Measurements from ENCODE around the gene ELAC2.
"Not testable (repeated sequence)": the region's sequence is repeated elsewhere in the genome, so short reads cannot be mapped to it uniquely, and the experiment has no call there.

ELAC2 gene

DNA sequence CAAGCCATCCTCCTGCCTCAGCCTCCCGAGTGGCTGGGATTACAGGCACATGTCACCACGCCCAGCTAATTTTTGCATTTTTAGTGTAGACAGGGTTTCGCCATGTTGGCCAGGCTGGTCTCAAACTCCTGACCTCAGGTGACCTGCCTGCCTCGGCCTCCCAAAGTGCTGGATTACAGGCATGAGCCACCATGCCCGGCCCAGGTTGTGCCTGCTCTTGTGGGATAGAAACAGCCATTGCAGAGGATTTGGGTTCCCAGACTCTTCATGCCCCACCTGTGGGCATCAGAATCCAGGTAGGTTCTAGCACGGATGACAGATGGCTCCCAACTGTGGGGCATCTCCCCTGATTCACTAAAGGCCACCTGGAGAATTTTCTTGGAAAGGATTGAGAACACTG lies 39.0 kb downstream of the ELAC2 start:
- H3K9ac ChIP-seq (ENCODE audit: low read depth, low read length, poor library complexity); H2BK5ac ChIP-seq (ENCODE audit: low read length); H2BK12ac ChIP-seq (ENCODE audit: low read length); H2BK15ac ChIP-seq (ENCODE audit: low read length); H3K4me1 ChIP-seq (ENCODE audit: control insufficient read depth in 2 of 2, insufficient read depth in 1 of 2, low read depth in 1 of 2, low read length in 2 of 2); H3K4ac ChIP-seq (ENCODE audit: low read length); H2AFZ ChIP-seq (ENCODE audit: low read length); H2AK5ac ChIP-seq (ENCODE audit: low read depth, low read length); H4K91ac ChIP-seq (ENCODE audit: low read depth, low read length, poor library complexity); H3K9me3 ChIP-seq (replicated peaks in 1 of 2; ENCODE audit: control insufficient read depth in 2 of 2, insufficient read depth in 1 of 2, low read depth in 1 of 2, low read length in 2 of 2); H3K27ac ChIP-seq (replicated peaks; ENCODE audit: low read length); H3K23ac ChIP-seq (ENCODE audit: low read depth, low read length, poor library complexity); H3K79me1 ChIP-seq (ENCODE audit: low read depth, low read length); DNase-seq (ENCODE audit: low spot score); H3K14ac ChIP-seq (ENCODE audit: low read length); H4K8ac ChIP-seq (ENCODE audit: low read depth, low read length); H2BK120ac ChIP-seq (ENCODE audit: low read depth, low read length); H3K4me3 ChIP-seq (ENCODE audit: low read length in 2 of 2); H3K18ac ChIP-seq (ENCODE audit: low read length); H3K36me3 ChIP-seq (replicated peaks in 1 of 2; ENCODE audit: control insufficient read depth in 2 of 2, insufficient read depth in 2 of 2, low read length in 2 of 2); H3K4me2 ChIP-seq (ENCODE audit: insufficient read depth, low read length, poor library complexity, severe bottlenecking): not testable (repeated sequence)
- WGBS, 2 donors (ENCODE audit: extremely low coverage in 2 of 2, insufficient read length in 2 of 2, insufficient replicate concordance in 1 of 2), result no CpG with 5 or more reads among the region's 6 CpGs
- H3K27me3 ChIP-seq (ENCODE audit: control insufficient read depth in 3 of 3, insufficient read depth in 3 of 3, low read depth in 1 of 3, low read length in 3 of 3), result peaks cover 0 to 10% (median 6%) of the 10 kb centered on the region in 3 experiments

- Histone ChIP-seq H2BK15ac (ENCODE audit: low read length) (no peak overlapping the region), H2AFZ (ENCODE audit: low read length) (no peak overlapping the region), H3K14ac (ENCODE audit: low read length) (no peak overlapping the region), H2AK5ac (ENCODE audit: low read depth, low read length) (no peak overlapping the region), H3K23ac (ENCODE audit: low read depth, low read length, poor library complexity) (no peak overlapping the region), H4K8ac (ENCODE audit: low read depth, low read length) (no peak overlapping the region), H3K79me1 (ENCODE audit: low read depth, low read length) (peaks cover 3% of the 10 kb centered on the region), H3K4me3 (ENCODE audit: low read length in 2 of 2) (no peak overlapping the region), H2BK12ac (ENCODE audit: low read length) (no peak overlapping the region), H4K91ac (ENCODE audit: low read depth, low read length, poor library complexity) (no peak overlapping the region), H3K4me1 (ENCODE audit: control insufficient read depth in 2 of 2, insufficient read depth in 1 of 2, low read depth in 1 of 2, low read length in 2 of 2) (peaks cover 3 to 9% of the 10 kb centered on the region in 2 donors), H3K36me3 (replicated peaks in 1 of 2; ENCODE audit: control insufficient read depth in 2 of 2, insufficient read depth in 2 of 2, low read length in 2 of 2) (no peaks in the 10 kb centered on the region), H3K9me3 (replicated peaks in 1 of 2; ENCODE audit: control insufficient read depth in 2 of 2, insufficient read depth in 1 of 2, low read depth in 1 of 2, low read length in 2 of 2) (no peaks in the 10 kb centered on the region), H3K18ac (ENCODE audit: low read length) (no peak overlapping the region), H2BK120ac (ENCODE audit: low read depth, low read length) (no peak overlapping the region), H3K27me3 (ENCODE audit: control insufficient read depth in 3 of 3, insufficient read depth in 3 of 3, low read depth in 1 of 3, low read length in 3 of 3) (peaks cover 0 to 20% (median 11%) of the 10 kb centered on the region in 3 experiments), H3K27ac (replicated peaks; ENCODE audit: low read length) (no peak overlapping the region), H2BK5ac (ENCODE audit: low read length) (no peak overlapping the region), H3K4ac (ENCODE audit: low read length) (no peak overlapping the region), H3K4me2 (ENCODE audit: insufficient read depth, low read length, poor library complexity, severe bottlenecking) (no peak overlapping the region), H3K9ac (ENCODE audit: low read depth, low read length, poor library complexity) (no peak overlapping the region)
- no CpG with 5 or more reads among the region's 13 CpGs for WGBS, 2 donors (ENCODE audit: extremely low coverage in 2 of 2, insufficient read length in 2 of 2, insufficient replicate concordance in 1 of 2)
- DNase-seq (ENCODE audit: low spot score), result no peak
These were observed 40.6 kb downstream of the ELAC2 start for GRCh38 chr17:12977008-12977751.

DNA sequence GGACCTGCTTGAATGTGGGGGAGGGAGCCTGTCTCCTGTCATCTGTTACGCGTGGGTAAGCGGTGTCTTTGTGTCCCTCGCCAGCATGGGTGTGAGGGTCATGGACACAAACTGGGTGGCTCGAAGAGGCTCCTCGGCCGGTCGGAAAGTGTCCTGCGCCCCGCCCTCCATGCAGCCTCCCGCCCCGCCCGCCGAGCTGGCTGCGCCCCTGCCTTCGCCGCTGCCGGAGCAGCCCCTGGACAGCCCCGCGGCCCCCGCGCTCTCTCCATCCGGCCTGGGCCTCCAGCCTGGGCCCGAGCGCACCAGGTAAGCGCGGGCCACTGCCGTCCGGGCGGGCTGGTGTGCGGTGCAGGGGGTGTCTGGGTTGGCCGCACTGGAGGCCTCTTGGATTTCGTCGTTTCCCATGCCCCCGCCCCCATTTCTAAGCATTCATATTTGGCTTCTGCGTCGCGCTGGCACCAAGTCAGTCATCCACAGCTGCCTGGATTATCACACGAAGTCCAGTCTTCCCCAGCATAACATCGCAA lies 43.8 kb downstream of the ELAC2 start:
- peak overlapping the region; percentile 84 for H3K14ac ChIP-seq (ENCODE audit: low read length)
- peaks cover 0 to 30% (median 13%) of the 10 kb centered on the region in 3 experiments for H3K27me3 ChIP-seq (ENCODE audit: control insufficient read depth in 3 of 3, insufficient read depth in 3 of 3, low read depth in 1 of 3, low read length in 3 of 3)
- H2BK15ac ChIP-seq (ENCODE audit: low read length), result no peak overlapping the region
- no CpG with 5 or more reads among the region's 40 CpGs for WGBS, 2 donors (ENCODE audit: extremely low coverage in 2 of 2, insufficient read length in 2 of 2, insufficient replicate concordance in 1 of 2)
- H3K4me3 ChIP-seq (ENCODE audit: low read length in 2 of 2), result peak overlapping the region; percentile 10 to 67
- H4K8ac ChIP-seq (ENCODE audit: low read depth, low read length), result no peak overlapping the region
- no peak for DNase-seq (ENCODE audit: low spot score)
- no peak overlapping the region for H2BK5ac ChIP-seq (ENCODE audit: low read length)
- H4K91ac ChIP-seq (ENCODE audit: low read depth, low read length, poor library complexity), result no peak overlapping the region
- peak overlapping the region; percentile 86 for H3K23ac ChIP-seq (ENCODE audit: low read depth, low read length, poor library complexity)
- peak overlapping the region; percentile 76 for H3K4me2 ChIP-seq (ENCODE audit: insufficient read depth, low read length, poor library complexity, severe bottlenecking)
- H3K36me3 ChIP-seq (replicated peaks in 1 of 2; ENCODE audit: control insufficient read depth in 2 of 2, insufficient read depth in 2 of 2, low read length in 2 of 2), result no peaks in the 10 kb centered on the region
- peak overlapping the region; percentile 58 for H2AK5ac ChIP-seq (ENCODE audit: low read depth, low read length)
- no peaks in the 10 kb centered on the region for H3K9me3 ChIP-seq (replicated peaks in 1 of 2; ENCODE audit: control insufficient read depth in 2 of 2, insufficient read depth in 1 of 2, low read depth in 1 of 2, low read length in 2 of 2)
- H3K27ac ChIP-seq (replicated peaks; ENCODE audit: low read length), result no peak overlapping the region
- peak overlapping the region; percentile 87 for H2AFZ ChIP-seq (ENCODE audit: low read length)
- H3K9ac ChIP-seq (ENCODE audit: low read depth, low read length, poor library complexity), result peak overlapping the region; percentile 83
- peaks cover 3% of the 10 kb centered on the region for H3K79me1 ChIP-seq (ENCODE audit: low read depth, low read length)
- H3K4ac ChIP-seq (ENCODE audit: low read length), result no peak overlapping the region
- peak overlapping the region; percentile 93 for H3K18ac ChIP-seq (ENCODE audit: low read length)
- H2BK120ac ChIP-seq (ENCODE audit: low read depth, low read length), result no peak overlapping the region
- H2BK12ac ChIP-seq (ENCODE audit: low read length), result peak overlapping the region; percentile 52
- H3K4me1 ChIP-seq (ENCODE audit: control insufficient read depth in 2 of 2, insufficient read depth in 1 of 2, low read depth in 1 of 2, low read length in 2 of 2), result peaks cover 3 to 9% of the 10 kb centered on the region in 2 donors

- H3K14ac ChIP-seq (ENCODE audit: low read length), result peak overlapping the region; percentile 84
- peak overlapping the region; percentile 58 for H2AK5ac ChIP-seq (ENCODE audit: low read depth, low read length)
- DNase-seq (ENCODE audit: low spot score), result no peak
- H2BK5ac ChIP-seq (ENCODE audit: low read length), result no peak overlapping the region
- peaks cover 3 to 9% of the 10 kb centered on the region in 2 donors for H3K4me1 ChIP-seq (ENCODE audit: control insufficient read depth in 2 of 2, insufficient read depth in 1 of 2, low read depth in 1 of 2, low read length in 2 of 2)
- no peak overlapping the region for H4K91ac ChIP-seq (ENCODE audit: low read depth, low read length, poor library complexity)
- peak overlapping the region; percentile 87 for H2AFZ ChIP-seq (ENCODE audit: low read length)
- no peak overlapping the region for H2BK120ac ChIP-seq (ENCODE audit: low read depth, low read length)
- H3K9ac ChIP-seq (ENCODE audit: low read depth, low read length, poor library complexity), result peak overlapping the region; percentile 83
- peaks cover 0 to 30% (median 13%) of the 10 kb centered on the region in 3 experiments for H3K27me3 ChIP-seq (ENCODE audit: control insufficient read depth in 3 of 3, insufficient read depth in 3 of 3, low read depth in 1 of 3, low read length in 3 of 3)
- peak overlapping the region; percentile 93 for H3K18ac ChIP-seq (ENCODE audit: low read length)
- WGBS, 2 donors (ENCODE audit: extremely low coverage in 2 of 2, insufficient read length in 2 of 2, insufficient replicate concordance in 1 of 2), result no CpG with 5 or more reads among the region's 16 CpGs
- H3K4me2 ChIP-seq (ENCODE audit: insufficient read depth, low read length, poor library complexity, severe bottlenecking), result peak overlapping the region; percentile 76
- H3K36me3 ChIP-seq (replicated peaks in 1 of 2; ENCODE audit: control insufficient read depth in 2 of 2, insufficient read depth in 2 of 2, low read length in 2 of 2), result no peaks in the 10 kb centered on the region
- H4K8ac ChIP-seq (ENCODE audit: low read depth, low read length), result no peak overlapping the region
- H2BK12ac ChIP-seq (ENCODE audit: low read length), result peak overlapping the region; percentile 52
- peaks cover 3% of the 10 kb centered on the region for H3K79me1 ChIP-seq (ENCODE audit: low read depth, low read length)
- no peak overlapping the region for H3K27ac ChIP-seq (replicated peaks; ENCODE audit: low read length)
- peak overlapping the region; percentile 86 for H3K23ac ChIP-seq (ENCODE audit: low read depth, low read length, poor library complexity)
- H3K4ac ChIP-seq (ENCODE audit: low read length), result no peak overlapping the region
- H3K9me3 ChIP-seq (replicated peaks in 1 of 2; ENCODE audit: control insufficient read depth in 2 of 2, insufficient read depth in 1 of 2, low read depth in 1 of 2, low read length in 2 of 2), result no peaks in the 10 kb centered on the region
- H3K4me3 ChIP-seq (ENCODE audit: low read length in 2 of 2), result peak overlapping the region; percentile 10 to 67
- H2BK15ac ChIP-seq (ENCODE audit: low read length), result no peak overlapping the region
These were observed 44.3 kb downstream of the ELAC2 start for GRCh38 chr17:12973496-12974004.

Measured in neuronal stem cell (in vitro differentiated cells).